NCI-H1694 treated with DMSO at 0.1 percent for 48 hours (cell line): Measurements from ENCODE around the gene RAB6A.
A peak's percentile ranks its signal among the peaks of the same experiment; 100 is the strongest.
"Not testable (repeated sequence)": the region's sequence is repeated elsewhere in the genome, so short reads cannot be mapped to it uniquely, and the experiment has no call there.

ENCODE experiments used
- DNase-seq: peaks from one replicate; lab custom pipeline; 2025; lab: John Stamatoyannopoulos, UW

RAB6A gene

GRCh38 chr11:73762732-73763131 lies 1.9 kb upstream of the RAB6A start:
- no peak for DNase-seq

GRCh38 chr11:73761403-73761945 lies 600 bp upstream of the RAB6A start:
- DNase-seq: no peak

GRCh38 chr11:73760135-73760678 lies 667 bp downstream of the RAB6A start:
- no peak for DNase-seq

- peak; percentile 14 for DNase-seq
Observed at GRCh38 chr11:73759610-73760134, 1.2 kb downstream of the RAB6A start.

GRCh38 chr11:73758451-73758850 lies 2.4 kb downstream of the RAB6A start:
- DNase-seq: no peak

GRCh38 chr11:73757598-73757997 lies 3.3 kb downstream of the RAB6A start:
- no peak for DNase-seq

- no peak for DNase-seq
Observed at GRCh38 chr11:73755670-73756069, 5.2 kb downstream of the RAB6A start.

GRCh38 chr11:73753938-73754337 lies 6.9 kb downstream of the RAB6A start:
- DNase-seq: no peak

GRCh38 chr11:73752903-73753302 lies 8.0 kb downstream of the RAB6A start:
- DNase-seq: no peak

- DNase-seq: no peak
Observed at GRCh38 chr11:73752216-73752867, 8.5 kb downstream of the RAB6A start.

GRCh38 chr11:73750862-73751261 lies 10.0 kb downstream of the RAB6A start:
- DNase-seq: not testable (repeated sequence)

- no peak for DNase-seq
Observed at GRCh38 chr11:73750228-73750627, 10.6 kb downstream of the RAB6A start.

GRCh38 chr11:73749118-73749517 lies 11.8 kb downstream of the RAB6A start:
- no peak for DNase-seq

GRCh38 chr11:73748300-73748699 lies 12.6 kb downstream of the RAB6A start:
- DNase-seq: no peak

- no peak for DNase-seq
Observed at GRCh38 chr11:73747762-73748161, 13.1 kb downstream of the RAB6A start.

GRCh38 chr11:73746701-73747100 lies 14.2 kb downstream of the RAB6A start:
- no peak for DNase-seq

- DNase-seq: no peak
Observed at GRCh38 chr11:73743045-73743444, 17.8 kb downstream of the RAB6A start.

- not testable (repeated sequence) for DNase-seq
Observed at GRCh38 chr11:73735959-73736358, 24.9 kb downstream of the RAB6A start.

- DNase-seq: no peak
Observed at GRCh38 chr11:73734993-73735392, 25.9 kb downstream of the RAB6A start.

GRCh38 chr11:73734011-73734410 lies 26.9 kb downstream of the RAB6A start:
- not testable (repeated sequence) for DNase-seq

- DNase-seq: not testable (repeated sequence)
Observed at GRCh38 chr11:73732936-73733335, 27.9 kb downstream of the RAB6A start.

GRCh38 chr11:73729594-73730206 lies 31.2 kb downstream of the RAB6A start:
- DNase-seq: no peak

- no peak for DNase-seq
Observed at GRCh38 chr11:73728000-73728399, 32.9 kb downstream of the RAB6A start.
